ENCODE measurements around the gene OR9Q2. TPM values are rescaled to one million over a fixed set of nuclear protein-coding genes. Genes with fewer than 3 reads are reported as not detected.

Gene OR9Q2
- total and polyA plus RNA-seq, 2 of the 13 experiments (the other 11 are each of a cell fraction or from before 2014, with no cell fraction given), result not detected

DNA sequence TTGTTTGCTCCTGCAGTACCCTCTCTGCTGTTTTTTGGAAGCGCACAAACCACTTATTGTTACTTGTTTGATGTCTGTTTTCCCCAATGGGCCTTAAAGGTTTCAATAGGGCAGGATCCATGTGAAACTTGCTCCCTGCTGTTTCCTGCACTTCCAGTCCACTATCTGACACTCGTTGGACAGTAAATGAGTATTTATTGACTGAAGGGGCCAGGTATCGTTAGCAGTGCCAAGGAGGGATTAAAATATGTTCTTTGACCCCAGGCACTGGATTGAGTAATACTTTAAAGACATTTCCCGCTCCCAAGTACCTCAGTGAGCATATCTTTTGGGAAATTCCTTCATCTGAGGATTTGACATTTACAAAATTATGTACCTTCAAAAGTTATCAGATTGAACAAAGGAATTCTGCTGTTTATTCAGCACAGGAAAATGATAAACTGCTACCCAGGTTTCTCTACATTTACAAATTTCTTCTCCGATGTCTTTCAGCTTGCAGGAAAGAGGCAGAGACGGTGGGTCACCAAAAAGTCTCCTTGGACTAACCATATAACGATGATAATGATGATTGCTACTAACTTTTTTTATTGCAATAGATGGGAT, 23.3 kb upstream of the OR9Q2 start (continued):
- no peak for TF ChIP-seq ZKSCAN1 (IDR thresholded peaks at IDR 0.05; ENCODE audit: low read length)
- TF ChIP-seq, protein P1, sequence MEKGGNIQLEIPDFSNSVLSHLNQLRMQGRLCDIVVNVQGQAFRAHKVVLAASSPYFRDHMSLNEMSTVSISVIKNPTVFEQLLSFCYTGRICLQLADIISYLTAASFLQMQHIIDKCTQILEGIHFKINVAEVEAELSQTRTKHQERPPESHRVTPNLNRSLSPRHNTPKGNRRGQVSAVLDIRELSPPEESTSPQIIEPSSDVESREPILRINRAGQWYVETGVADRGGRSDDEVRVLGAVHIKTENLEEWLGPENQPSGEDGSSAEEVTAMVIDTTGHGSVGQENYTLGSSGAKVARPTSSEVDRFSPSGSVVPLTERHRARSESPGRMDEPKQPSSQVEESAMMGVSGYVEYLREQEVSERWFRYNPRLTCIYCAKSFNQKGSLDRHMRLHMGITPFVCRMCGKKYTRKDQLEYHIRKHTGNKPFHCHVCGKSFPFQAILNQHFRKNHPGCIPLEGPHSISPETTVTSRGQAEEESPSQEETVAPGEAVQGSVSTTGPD (CRISPR knock-in tag; IDR thresholded peaks at IDR 0.05), result no peak
- TF ChIP-seq MAFK (conservative IDR thresholded peaks at IDR 0.05 in 1 of 2, IDR thresholded peaks at IDR 0.05 in 1 of 2; ENCODE audit: low read length in 2 of 2), result no peak
- no peak for TF ChIP-seq PAX8 (CRISPR knock-in tag; IDR thresholded peaks at IDR 0.05; ENCODE audit: borderline replicate concordance)
- no peak for TF ChIP-seq RBFOX2 (IDR thresholded peaks at IDR 0.05; ENCODE audit: low read depth, low read length)
- TF ChIP-seq ZNF3 (CRISPR knock-in tag; IDR thresholded peaks at IDR 0.05), result no peak
- peak; percentile 82; the same call in 1 of the 2 replicates for TF ChIP-seq MIER3 (CRISPR knock-in tag; IDR thresholded peaks at IDR 0.05; ENCODE audit: borderline replicate concordance)
- TF ChIP-seq CBX5 (CRISPR knock-in tag; IDR thresholded peaks at IDR 0.05; ENCODE audit: borderline replicate concordance), result peak; percentile 52; the same call in 1 of the 2 replicates
- TF ChIP-seq ZNF678 (CRISPR knock-in tag; IDR thresholded peaks at IDR 0.05), result no peak
- TF ChIP-seq NRL (CRISPR knock-in tag; IDR thresholded peaks at IDR 0.05; ENCODE audit: borderline replicate concordance), result no peak
- TF ChIP-seq, protein P2, sequence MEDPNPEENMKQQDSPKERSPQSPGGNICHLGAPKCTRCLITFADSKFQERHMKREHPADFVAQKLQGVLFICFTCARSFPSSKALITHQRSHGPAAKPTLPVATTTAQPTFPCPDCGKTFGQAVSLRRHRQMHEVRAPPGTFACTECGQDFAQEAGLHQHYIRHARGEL (CRISPR knock-in tag; IDR thresholded peaks at IDR 0.05), result no peak
- no peak for TF ChIP-seq SPEN (CRISPR knock-in tag; IDR thresholded peaks at IDR 0.05; ENCODE audit: low read depth)
- no peak for TF ChIP-seq ZNF230 (CRISPR knock-in tag; IDR thresholded peaks at IDR 0.05)
- no peak for TF ChIP-seq LCORL (IDR thresholded peaks at IDR 0.05)
- peak; percentile 91 for TF ChIP-seq LCORL (CRISPR knock-in tag; IDR thresholded peaks at IDR 0.05)
- TF ChIP-seq ZNF850 (CRISPR knock-in tag; conservative IDR thresholded peaks at IDR 0.05), result no peak
- peak; percentile 85 for TF ChIP-seq HHEX (CRISPR knock-in tag; IDR thresholded peaks at IDR 0.05)
- peak; percentile 68 for TF ChIP-seq IRF2 (CRISPR knock-in tag; IDR thresholded peaks at IDR 0.05)
- no peak for TF ChIP-seq KLF6 (CRISPR knock-in tag; IDR thresholded peaks at IDR 0.05)
- TF ChIP-seq CAMTA2 (CRISPR knock-in tag; IDR thresholded peaks at IDR 0.05; ENCODE audit: borderline replicate concordance), result no peak
- TF ChIP-seq, protein P3, sequence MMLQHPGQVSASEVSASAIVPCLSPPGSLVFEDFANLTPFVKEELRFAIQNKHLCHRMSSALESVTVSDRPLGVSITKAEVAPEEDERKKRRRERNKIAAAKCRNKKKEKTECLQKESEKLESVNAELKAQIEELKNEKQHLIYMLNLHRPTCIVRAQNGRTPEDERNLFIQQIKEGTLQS (CRISPR knock-in tag; IDR thresholded peaks at IDR 0.05), result 0 out of 2 replicates have a peak, but pooled peaks have one; percentile 15
- TF ChIP-seq, protein P4, sequence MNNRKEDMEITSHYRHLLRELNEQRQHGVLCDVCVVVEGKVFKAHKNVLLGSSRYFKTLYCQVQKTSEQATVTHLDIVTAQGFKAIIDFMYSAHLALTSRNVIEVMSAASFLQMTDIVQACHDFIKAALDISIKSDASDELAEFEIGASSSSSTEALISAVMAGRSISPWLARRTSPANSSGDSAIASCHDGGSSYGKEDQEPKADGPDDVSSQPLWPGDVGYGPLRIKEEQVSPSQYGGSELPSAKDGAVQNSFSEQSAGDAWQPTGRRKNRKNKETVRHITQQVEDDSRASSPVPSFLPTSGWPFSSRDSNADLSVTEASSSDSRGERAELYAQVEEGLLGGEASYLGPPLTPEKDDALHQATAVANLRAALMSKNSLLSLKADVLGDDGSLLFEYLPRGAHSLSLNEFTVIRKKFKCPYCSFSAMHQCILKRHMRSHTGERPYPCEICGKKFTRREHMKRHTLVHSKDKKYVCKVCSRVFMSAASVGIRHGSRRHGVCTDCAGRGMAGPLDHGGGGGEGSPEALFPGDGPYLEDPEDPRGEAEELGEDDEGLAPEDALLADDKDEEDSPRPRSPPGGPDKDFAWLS (CRISPR knock-in tag; IDR thresholded peaks at IDR 0.05; ENCODE audit: borderline replicate concordance), result no peak
- TF ChIP-seq ZNF124 (CRISPR knock-in tag; IDR thresholded peaks at IDR 0.05), result 0 out of 2 replicates have a peak, but pooled peaks have one; percentile 22
- TF ChIP-seq MEF2D (CRISPR knock-in tag; IDR thresholded peaks at IDR 0.05), result peak; percentile 39; the same call in 1 of the 2 replicates
- TF ChIP-seq HNF4G (IDR thresholded peaks at IDR 0.05; ENCODE audit: borderline replicate concordance, low read depth, low read length), result peak; percentile 93
- TF ChIP-seq HNF4G (CRISPR knock-in tag; IDR thresholded peaks at IDR 0.05; ENCODE audit: borderline replicate concordance, low read depth), result peak; percentile 89; the same call in 1 of the 2 replicates
- TF ChIP-seq JUND (CRISPR knock-in tag; IDR thresholded peaks at IDR 0.05), result no peak

Measured in HepG2 (cell line).